NB4 (cell line): Measurements from ENCODE around the gene KTN1.

Source experiments
- POLR2A ChIP-seq: IDR thresholded peaks from 2 replicates; pipeline ENCODE4 v1.6.1; 2011; ENCODE audit warnings: mild to moderate bottlenecking; ENCODE audit not compliant: insufficient read length; ENCODE audit errors: extremely low read depth
- TF ChIP-seq, protein P1 (sequence below): IDR thresholded peaks from one replicate; pipeline ENCODE4 v1.5.1; 2012; ENCODE audit warnings: low read depth, low read length

GRCh38 chr14:55600784-55601561, 21.0 kb downstream of the KTN1 start:
- no peak for TF ChIP-seq POLR2A
- TF ChIP-seq, protein P1, sequence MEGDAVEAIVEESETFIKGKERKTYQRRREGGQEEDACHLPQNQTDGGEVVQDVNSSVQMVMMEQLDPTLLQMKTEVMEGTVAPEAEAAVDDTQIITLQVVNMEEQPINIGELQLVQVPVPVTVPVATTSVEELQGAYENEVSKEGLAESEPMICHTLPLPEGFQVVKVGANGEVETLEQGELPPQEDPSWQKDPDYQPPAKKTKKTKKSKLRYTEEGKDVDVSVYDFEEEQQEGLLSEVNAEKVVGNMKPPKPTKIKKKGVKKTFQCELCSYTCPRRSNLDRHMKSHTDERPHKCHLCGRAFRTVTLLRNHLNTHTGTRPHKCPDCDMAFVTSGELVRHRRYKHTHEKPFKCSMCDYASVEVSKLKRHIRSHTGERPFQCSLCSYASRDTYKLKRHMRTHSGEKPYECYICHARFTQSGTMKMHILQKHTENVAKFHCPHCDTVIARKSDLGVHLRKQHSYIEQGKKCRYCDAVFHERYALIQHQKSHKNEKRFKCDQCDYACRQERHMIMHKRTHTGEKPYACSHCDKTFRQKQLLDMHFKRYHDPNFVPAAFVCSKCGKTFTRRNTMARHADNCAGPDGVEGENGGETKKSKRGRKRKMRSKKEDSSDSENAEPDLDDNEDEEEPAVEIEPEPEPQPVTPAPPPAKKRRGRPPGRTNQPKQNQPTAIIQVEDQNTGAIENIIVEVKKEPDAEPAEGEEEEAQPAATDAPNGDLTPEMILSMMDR: no peak
